Immature natural killer cell (primary cell): ENCODE measurements around the gene ADH6. TPM values are rescaled to one million over a fixed set of nuclear protein-coding genes. Genes with fewer than 3 reads are reported as not detected.

Experiments used
- DNase-seq, 3 donors: peaks; one replicate each; pipeline ENCODE4 v3.0.0; 2022; ENCODE audit warnings: mixed read lengths in 1 of 3
- H3K27ac Mint-ChIP-seq, 6 donors: one replicate each; pipeline ENCODE4 v1.8.0; 2020; ENCODE audit warnings: mixed read lengths in 6 of 6, mild to moderate bottlenecking in 5 of 6, inconsistent platforms in 4 of 6, moderate library complexity in 3 of 6
- H3K27me3 Mint-ChIP-seq, 3 donors: one replicate each; pipeline ENCODE4 v1.8.0; 2020 to 2021; ENCODE audit warnings: low read depth in 3 of 3, mild to moderate bottlenecking in 3 of 3, mixed read lengths in 3 of 3, moderate library complexity in 3 of 3, inconsistent platforms in 1 of 3
- H3K36me3 Mint-ChIP-seq, 3 donors: one replicate each; pipeline ENCODE4 v1.8.0; 2020; ENCODE audit warnings: mixed read lengths in 3 of 3, inconsistent platforms in 2 of 3, mild to moderate bottlenecking in 2 of 3
- H3K4me1 Mint-ChIP-seq, 2 donors: one replicate each; pipeline ENCODE4 v1.8.0; 2020; ENCODE audit warnings: inconsistent platforms in 2 of 2, mild to moderate bottlenecking in 2 of 2, mixed read lengths in 2 of 2, moderate library complexity in 1 of 2
- H3K4me3 Mint-ChIP-seq, 5 donors: one replicate each; pipeline ENCODE4 v1.8.0; 2020; ENCODE audit warnings: mild to moderate bottlenecking in 5 of 5, mixed read lengths in 5 of 5, inconsistent platforms in 3 of 5, moderate library complexity in 3 of 5
- H3K9me3 Mint-ChIP-seq, 6 donors: one replicate each; pipeline ENCODE4 v1.8.0; 2020; ENCODE audit warnings: mild to moderate bottlenecking in 6 of 6, mixed read lengths in 6 of 6, inconsistent platforms in 4 of 6, moderate library complexity in 3 of 6
- polyA plus RNA-seq, 3 donors: library from polyadenylated mRNA; unstranded; fragments of 300-500 nt; fragmentation: Illumina TruSeq; gene quantifications; one replicate each; pipeline ENCODE4 v1.2.3, GENCODE V29; 2021

Gene ADH6
- polyA plus RNA-seq, 3 donors from 2014 or later = not detected

- H3K4me3 Mint-ChIP-seq = no peak overlapping the region
- H3K4me1 Mint-ChIP-seq = no peaks in the 10 kb centered on the region
- H3K9me3 Mint-ChIP-seq = peaks cover 10 to 26% (median 12%) of the 10 kb centered on the region in 6 donors
- H3K27me3 Mint-ChIP-seq = peaks cover 0 to 6% (median 2%) of the 10 kb centered on the region in 3 donors
- peaks cover 8 to 23% (median 14%) of the 10 kb centered on the region in 3 donors for H3K36me3 Mint-ChIP-seq
- no peak overlapping the region for H3K27ac Mint-ChIP-seq
- DNase-seq = no peak
Measured at GRCh38 chr4:99179626-99180025, 39.4 kb downstream of the ADH6 start.

GRCh38 chr4:99179178-99179577, 39.9 kb downstream of the ADH6 start:
- Mint-ChIP-seq H3K4me3 (no peak overlapping the region), H3K36me3 (peaks cover 8 to 23% (median 14%) of the 10 kb centered on the region in 3 donors), H3K27ac (no peak overlapping the region), H3K9me3 (peaks cover 10 to 29% (median 12%) of the 10 kb centered on the region in 6 donors), H3K27me3 (peaks cover 0 to 6% (median 2%) of the 10 kb centered on the region in 3 donors), H3K4me1 (no peaks in the 10 kb centered on the region)
- DNase-seq = no peak

GRCh38 chr4:99166544-99166943, 52.5 kb downstream of the ADH6 start:
- H3K27me3 Mint-ChIP-seq = peaks cover 0 to 4% (median 0%) of the 10 kb centered on the region in 3 donors
- peaks cover 0 to 17% (median 3%) of the 10 kb centered on the region in 6 donors for H3K9me3 Mint-ChIP-seq
- H3K27ac Mint-ChIP-seq = no peak overlapping the region
- H3K36me3 Mint-ChIP-seq = peaks cover 0 to 14% (median 3%) of the 10 kb centered on the region in 3 donors
- H3K4me1 Mint-ChIP-seq = no peaks in the 10 kb centered on the region
- DNase-seq = no peak
- H3K4me3 Mint-ChIP-seq = no peak overlapping the region

GRCh38 chr4:99165978-99166377, 53.1 kb downstream of the ADH6 start:
- DNase-seq = no peak
- no peaks in the 10 kb centered on the region for H3K4me1 Mint-ChIP-seq
- H3K36me3 Mint-ChIP-seq = peaks cover 0 to 14% (median 3%) of the 10 kb centered on the region in 3 donors
- H3K27ac Mint-ChIP-seq = no peak overlapping the region
- H3K27me3 Mint-ChIP-seq = peaks cover 0 to 4% (median 0%) of the 10 kb centered on the region in 3 donors
- H3K9me3 Mint-ChIP-seq = peaks cover 0 to 17% (median 3%) of the 10 kb centered on the region in 6 donors
- no peak overlapping the region for H3K4me3 Mint-ChIP-seq

GRCh38 chr4:99161373-99162099, 57.5 kb downstream of the ADH6 start:
- H3K4me3 Mint-ChIP-seq = no peak overlapping the region
- H3K4me1 Mint-ChIP-seq = no peaks in the 10 kb centered on the region
- no peak overlapping the region for H3K27ac Mint-ChIP-seq
- H3K36me3 Mint-ChIP-seq = peaks cover 0 to 9% (median 0%) of the 10 kb centered on the region in 3 donors
- peaks cover 0 to 12% (median 0%) of the 10 kb centered on the region in 6 donors for H3K9me3 Mint-ChIP-seq
- peaks cover 0 to 1% (median 0%) of the 10 kb centered on the region in 3 donors for H3K27me3 Mint-ChIP-seq
- no peak for DNase-seq

GRCh38 chr4:99159699-99160098, 59.3 kb downstream of the ADH6 start:
- Mint-ChIP-seq H3K27ac (no peak overlapping the region), H3K4me1 (no peaks in the 10 kb centered on the region), H3K9me3 (peaks cover 0 to 9% (median 0%) of the 10 kb centered on the region in 6 donors), H3K4me3 (no peak overlapping the region), H3K36me3 (peaks cover 0 to 3% (median 0%) of the 10 kb centered on the region in 3 donors), H3K27me3 (peaks cover 0 to 1% (median 0%) of the 10 kb centered on the region in 3 donors)
- no peak for DNase-seq

- Mint-ChIP-seq H3K27me3 (peaks cover 0 to 1% (median 0%) of the 10 kb centered on the region in 3 donors), H3K4me3 (no peak overlapping the region), H3K27ac (no peak overlapping the region), H3K9me3 (peaks cover 0 to 7% (median 0%) of the 10 kb centered on the region in 6 donors), H3K4me1 (no peaks in the 10 kb centered on the region), H3K36me3 (peaks cover 0 to 3% (median 0%) of the 10 kb centered on the region in 3 donors)
- no peak for DNase-seq
Measured at GRCh38 chr4:99157478-99157935, 61.5 kb downstream of the ADH6 start.

- H3K9me3 Mint-ChIP-seq = peaks cover 0 to 7% (median 0%) of the 10 kb centered on the region in 6 donors
- no peak overlapping the region for H3K4me3 Mint-ChIP-seq
- peaks cover 0 to under 1% (median 0%) of the 10 kb centered on the region in 3 donors for H3K36me3 Mint-ChIP-seq
- no peaks in the 10 kb centered on the region for H3K4me1 Mint-ChIP-seq
- no peak overlapping the region for H3K27ac Mint-ChIP-seq
- DNase-seq = no peak
- H3K27me3 Mint-ChIP-seq = peaks cover 0 to 1% (median 0%) of the 10 kb centered on the region in 3 donors
Measured at GRCh38 chr4:99156992-99157391, 62.1 kb downstream of the ADH6 start.

- Mint-ChIP-seq H3K27ac (no peak overlapping the region), H3K36me3 (no peaks in the 10 kb centered on the region), H3K4me3 (no peak overlapping the region), H3K27me3 (peaks cover 0 to 1% (median under 1%) of the 10 kb centered on the region in 3 donors), H3K4me1 (no peaks in the 10 kb centered on the region), H3K9me3 (peaks cover 0 to 9% (median 0%) of the 10 kb centered on the region in 6 donors)
- no peak for DNase-seq
Measured at GRCh38 chr4:99154658-99155342, 64.2 kb downstream of the ADH6 start.

Other genes starting within 250 kb of the ADH6 start
- 10 to 100 TPM; 25.6 to 42.1 (median 30.6) TPM for gene METAP1, start 223.5 kb downstream of the ADH6 start, polyA plus RNA-seq
- gene ADH5, start 130.5 kb downstream of the ADH6 start, polyA plus RNA-seq = 100 to 1,000 TPM; 126 to 167 (median 140) TPM
- not detected for gene ADH4, start 74.9 kb downstream of the ADH6 start, polyA plus RNA-seq
- not detected for gene ADH1A, start 71.7 kb upstream of the ADH6 start, polyA plus RNA-seq
- not detected for gene ADH1B, start 102.2 kb upstream of the ADH6 start, polyA plus RNA-seq
- gene ADH1C, start 133.5 kb upstream of the ADH6 start, polyA plus RNA-seq = not detected
- gene ADH7, start 216.1 kb upstream of the ADH6 start, polyA plus RNA-seq = not detected